ENCODE measurements around the gene CATSPERD.

- TF ChIP-seq EZH2 (IDR thresholded peaks at IDR 0.05; ENCODE audit: low read length) (no peak), CTCF (optimal IDR thresholded peaks at IDR 0.05 in 1 of 3, IDR thresholded peaks at IDR 0.05 in 1 of 3, conservative IDR thresholded peaks at IDR 0.05 in 1 of 3; ENCODE audit: extremely low read depth in 1 of 3, insufficient read depth in 2 of 3, low read length in 3 of 3) (no peak)
These were observed 46.7 kb upstream of the CATSPERD start for GRCh38 chr19:5673752-5674151.
